ENCODE data around the gene SLC25A47.

The SLC25A47 gene, protein sequence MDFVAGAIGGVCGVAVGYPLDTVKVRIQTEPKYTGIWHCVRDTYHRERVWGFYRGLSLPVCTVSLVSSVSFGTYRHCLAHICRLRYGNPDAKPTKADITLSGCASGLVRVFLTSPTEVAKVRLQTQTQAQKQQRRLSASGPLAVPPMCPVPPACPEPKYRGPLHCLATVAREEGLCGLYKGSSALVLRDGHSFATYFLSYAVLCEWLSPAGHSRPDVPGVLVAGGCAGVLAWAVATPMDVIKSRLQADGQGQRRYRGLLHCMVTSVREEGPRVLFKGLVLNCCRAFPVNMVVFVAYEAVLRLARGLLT

DNA sequence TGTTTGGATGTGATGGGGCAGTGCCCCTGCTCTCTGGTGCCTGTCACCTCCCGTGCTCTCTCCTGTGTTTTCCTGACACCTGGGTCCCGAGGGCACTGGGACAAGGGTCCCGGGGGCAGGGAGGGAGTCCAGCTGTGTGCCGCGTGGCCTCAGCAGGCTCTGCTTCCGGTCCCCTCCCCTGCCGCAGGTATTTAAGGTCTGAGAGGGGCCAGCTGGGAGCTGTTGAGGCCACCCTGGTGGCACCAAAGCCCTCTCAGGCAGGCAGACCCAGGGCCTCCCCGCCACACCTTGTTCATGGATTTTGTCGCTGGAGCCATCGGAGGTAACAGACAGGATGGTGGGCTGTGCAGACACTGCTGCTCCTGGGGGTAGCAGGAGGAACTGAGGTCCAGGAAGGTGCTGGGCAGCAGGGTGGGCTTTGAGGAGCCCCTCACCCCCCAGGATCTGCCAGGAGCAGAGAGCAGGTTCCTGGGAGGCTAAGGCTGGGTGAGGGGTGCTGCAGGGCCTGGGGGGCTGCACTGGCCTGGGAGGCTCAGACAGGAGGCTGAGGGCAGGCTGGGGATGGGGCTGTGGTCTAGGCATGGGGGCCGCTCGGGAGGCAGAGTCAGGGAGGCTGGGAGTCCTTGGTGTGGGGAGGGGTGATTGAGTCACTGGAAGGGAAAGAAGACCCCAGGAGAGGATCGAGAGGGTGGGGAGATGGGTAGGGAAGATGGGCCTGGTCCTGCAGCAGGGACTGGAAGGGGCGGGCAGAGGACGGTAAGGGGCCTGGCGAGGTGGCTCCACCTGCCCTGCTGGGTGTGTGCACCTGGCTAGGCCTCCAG lies at the start of gene SLC25A47:
SLC25A47 (plus strand) TSS at position 219 of the 821 bp plus-strand sequence; CDS start at position 295, 76 bp downstream.
- Mint-ChIP-seq H3K36me3 (ENCODE audit: low read depth) (no peaks in the 10 kb centered on the region), H3K27ac (no peak within 1 kb of the TSS), H3K4me1 (no peaks in the 10 kb centered on the region), H3K27me3 (ENCODE audit: low read depth) (peaks cover 4% of the 10 kb centered on the region), H3K4me3 (no peak within 1 kb of the TSS), H3K9me3 (no peaks in the 10 kb centered on the region)
- TF ChIP-seq, protein P1, sequence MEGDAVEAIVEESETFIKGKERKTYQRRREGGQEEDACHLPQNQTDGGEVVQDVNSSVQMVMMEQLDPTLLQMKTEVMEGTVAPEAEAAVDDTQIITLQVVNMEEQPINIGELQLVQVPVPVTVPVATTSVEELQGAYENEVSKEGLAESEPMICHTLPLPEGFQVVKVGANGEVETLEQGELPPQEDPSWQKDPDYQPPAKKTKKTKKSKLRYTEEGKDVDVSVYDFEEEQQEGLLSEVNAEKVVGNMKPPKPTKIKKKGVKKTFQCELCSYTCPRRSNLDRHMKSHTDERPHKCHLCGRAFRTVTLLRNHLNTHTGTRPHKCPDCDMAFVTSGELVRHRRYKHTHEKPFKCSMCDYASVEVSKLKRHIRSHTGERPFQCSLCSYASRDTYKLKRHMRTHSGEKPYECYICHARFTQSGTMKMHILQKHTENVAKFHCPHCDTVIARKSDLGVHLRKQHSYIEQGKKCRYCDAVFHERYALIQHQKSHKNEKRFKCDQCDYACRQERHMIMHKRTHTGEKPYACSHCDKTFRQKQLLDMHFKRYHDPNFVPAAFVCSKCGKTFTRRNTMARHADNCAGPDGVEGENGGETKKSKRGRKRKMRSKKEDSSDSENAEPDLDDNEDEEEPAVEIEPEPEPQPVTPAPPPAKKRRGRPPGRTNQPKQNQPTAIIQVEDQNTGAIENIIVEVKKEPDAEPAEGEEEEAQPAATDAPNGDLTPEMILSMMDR (IDR thresholded peaks at IDR 0.05; ENCODE audit: unreplicated experiment in 3 of 3) = no peak

DNA sequence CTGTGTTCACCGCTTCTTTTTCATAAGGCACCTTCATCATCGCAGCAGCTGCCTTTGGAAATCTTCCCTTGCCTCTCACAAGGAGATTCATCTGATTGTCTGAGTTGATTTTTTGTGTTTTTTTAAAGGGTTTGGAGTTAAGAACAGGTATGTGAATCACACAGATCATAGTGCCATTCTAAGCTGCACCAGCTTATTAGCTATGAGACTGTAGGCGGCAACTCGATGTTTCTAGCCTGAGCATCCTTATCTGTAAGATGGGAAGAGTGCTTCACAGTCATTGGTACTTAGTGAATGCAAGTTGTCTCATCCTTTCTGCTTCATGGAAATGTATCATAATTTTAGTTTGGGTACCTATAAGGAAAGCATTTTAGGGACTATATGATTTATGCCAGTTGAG lies 48.9 kb upstream of the SLC25A47 start:
- Mint-ChIP-seq H3K4me1 (no peaks in the 10 kb centered on the region), H3K36me3 (ENCODE audit: low read depth) (peaks cover 35% of the 10 kb centered on the region), H3K27ac (no peak overlapping the region), H3K9me3 (no peaks in the 10 kb centered on the region), H3K27me3 (ENCODE audit: low read depth) (no peaks in the 10 kb centered on the region), H3K4me3 (no peak overlapping the region)
- TF ChIP-seq, protein P1 (IDR thresholded peaks at IDR 0.05; ENCODE audit: unreplicated experiment in 3 of 3) = no peak

DNA sequence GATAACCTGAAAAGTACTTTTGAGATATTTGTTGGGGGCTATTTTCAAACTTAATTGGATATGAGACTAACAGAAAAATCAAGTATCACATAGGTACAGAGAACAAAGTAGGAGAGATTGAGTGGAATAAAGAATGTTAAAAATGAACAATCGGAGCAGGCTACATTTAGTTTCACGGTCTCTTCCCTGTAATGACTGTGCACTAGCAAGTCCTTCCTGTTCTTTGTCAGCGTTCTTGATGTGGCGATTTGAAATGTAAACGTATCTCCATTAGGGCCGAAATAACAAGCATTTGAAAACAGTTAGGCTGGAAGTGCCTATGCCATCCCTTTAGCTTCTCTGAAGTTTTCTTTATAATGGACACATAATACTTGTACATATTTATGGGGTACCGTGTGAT lies 47.9 kb upstream of the SLC25A47 start:
- Mint-ChIP-seq H3K36me3 (ENCODE audit: low read depth) (peaks cover 37% of the 10 kb centered on the region), H3K27ac (no peak overlapping the region), H3K4me1 (no peaks in the 10 kb centered on the region), H3K4me3 (no peak overlapping the region), H3K27me3 (ENCODE audit: low read depth) (no peaks in the 10 kb centered on the region), H3K9me3 (no peaks in the 10 kb centered on the region)
- TF ChIP-seq, protein P1 (IDR thresholded peaks at IDR 0.05; ENCODE audit: unreplicated experiment in 3 of 3) = no peak

DNA sequence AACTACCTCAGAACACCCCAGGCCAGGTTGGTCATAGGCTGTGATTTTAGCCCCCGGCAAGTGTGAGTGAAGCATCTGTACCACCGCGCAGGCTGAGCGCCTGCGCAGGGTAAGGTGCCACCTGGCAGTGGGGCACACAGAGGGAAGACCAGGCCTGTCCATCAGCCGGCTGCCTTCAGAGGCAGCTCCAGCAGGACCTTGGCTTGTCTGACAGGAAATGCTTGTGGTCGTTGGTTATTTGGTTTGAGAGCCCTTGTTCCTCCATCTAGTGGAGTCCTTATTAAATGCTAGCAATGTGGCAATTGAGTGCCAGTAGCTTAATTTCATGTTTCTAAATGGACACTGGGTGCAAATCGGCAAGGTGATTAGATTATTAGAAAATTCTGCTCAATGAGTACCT lies 44.4 kb upstream of the SLC25A47 start:
- no peaks in the 10 kb centered on the region for H3K9me3 Mint-ChIP-seq
- H3K27me3 Mint-ChIP-seq (ENCODE audit: low read depth) = no peaks in the 10 kb centered on the region
- TF ChIP-seq, protein P1 (IDR thresholded peaks at IDR 0.05; ENCODE audit: unreplicated experiment in 3 of 3) = no peak
- H3K27ac Mint-ChIP-seq = no peak overlapping the region
- peaks cover 26% of the 10 kb centered on the region for H3K36me3 Mint-ChIP-seq (ENCODE audit: low read depth)
- no peak overlapping the region for H3K4me3 Mint-ChIP-seq
- no peaks in the 10 kb centered on the region for H3K4me1 Mint-ChIP-seq

DNA sequence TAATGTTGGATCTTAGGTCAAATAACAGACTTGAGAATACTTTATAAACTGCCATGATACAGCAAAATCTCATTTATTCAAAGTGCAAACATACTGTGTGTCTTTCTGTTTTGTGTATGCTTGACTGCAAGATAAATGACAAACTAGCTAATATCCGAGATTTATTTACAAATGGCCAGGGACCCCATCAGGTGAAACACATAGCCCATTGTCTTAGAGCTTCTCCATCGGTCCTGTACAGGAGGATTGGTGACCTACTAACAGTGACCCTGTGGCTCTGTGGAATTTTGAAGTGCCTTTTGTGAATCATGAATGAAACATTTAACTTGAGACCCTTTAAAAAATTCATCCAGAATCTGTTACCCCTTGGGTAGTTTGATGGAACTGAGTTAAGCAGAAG lies 44.0 kb upstream of the SLC25A47 start:
- H3K27me3 Mint-ChIP-seq (ENCODE audit: low read depth) = no peaks in the 10 kb centered on the region
- no peak overlapping the region for H3K27ac Mint-ChIP-seq
- H3K9me3 Mint-ChIP-seq = no peaks in the 10 kb centered on the region
- peaks cover 25% of the 10 kb centered on the region for H3K36me3 Mint-ChIP-seq (ENCODE audit: low read depth)
- TF ChIP-seq, protein P1 (IDR thresholded peaks at IDR 0.05; ENCODE audit: unreplicated experiment in 3 of 3) = no peak
- H3K4me1 Mint-ChIP-seq = no peaks in the 10 kb centered on the region
- no peak overlapping the region for H3K4me3 Mint-ChIP-seq
